PC-9 (cell line): ENCODE results near the gene MTMR3. TPM values are rescaled to one million over a fixed set of nuclear protein-coding genes. Genes with fewer than 3 reads are reported as not detected.

Source experiments
- BruUV-seq: library from RNA; stranded (reverse); fragments of 400-500 nt; replicated peaks from 2 replicates; lab custom pipeline; 2021; lab: Mats Ljungman, UMichigan
- CTCF ChIA-PET: fragments of 300-600 bp; sonication (Branson Sonifier 250); formaldehyde crosslinking; loops from one replicate; lab custom pipeline; 2022; ENCODE audit warnings: antibody characterized with exemption; lab: Charles Lee
- POLR2A ChIA-PET: fragments of 300-600 bp; sonication (Branson Sonifier 250); formaldehyde crosslinking; loops from one replicate; lab custom pipeline; 2022; ENCODE audit warnings: antibody characterized with exemption; ENCODE audit not compliant: unreplicated experiment; lab: Charles Lee
- DNase-seq, 2 experiments: peaks; one replicate each; pipeline versions ENCODE4 v3.0.0 to v3.0.0-alpha.2; 2015 to 2022; ENCODE audit warnings: mixed read lengths in 1 of 2
- H2AFZ ChIP-seq: fragments of 200-600 bp; sonication (generic); 2 replicates; pipeline ENCODE4 v1.8.1; 2017; ENCODE audit warnings: antibody characterized with exemption
- H3F3A ChIP-seq: fragments of 200-600 bp; sonication (generic); 2 replicates; pipeline ENCODE4 v1.8.1; 2017; ENCODE audit warnings: antibody characterized with exemption, mild to moderate bottlenecking, low read depth; ENCODE audit not compliant: insufficient read depth
- H3K27ac ChIP-seq: fragments of 200-600 bp; sonication (generic); 2 replicates; pipeline ENCODE4 v1.6.1; 2016; ENCODE audit warnings: mixed run types
- H3K27me3 ChIP-seq: fragments of 200-600 bp; sonication (generic); 2 replicates; pipeline ENCODE4 v1.6.1; 2016; ENCODE audit warnings: low read depth, mixed run types; ENCODE audit not compliant: insufficient read depth
- H3K36me3 ChIP-seq: fragments of 200-600 bp; sonication (generic); 2 replicates; pipeline ENCODE4 v1.6.1; 2016; ENCODE audit warnings: low read depth, mixed run types
- H3K4me1 ChIP-seq: fragments of 200-600 bp; sonication (generic); replicated peaks from 2 replicates; pipeline ENCODE4 v1.6.1; 2016; ENCODE audit warnings: mixed run types; ENCODE audit not compliant: insufficient read depth
- H3K4me2 ChIP-seq: fragments of 200-600 bp; sonication (generic); 2 replicates; pipeline ENCODE4 v1.6.1; 2017; ENCODE audit warnings: mixed run types
- H3K4me3 ChIP-seq: fragments of 200-600 bp; sonication (generic); 2 replicates; pipeline ENCODE4 v1.6.1; 2016; ENCODE audit warnings: mixed run types
- H3K79me2 ChIP-seq: fragments of 200-600 bp; sonication (generic); 2 replicates; pipeline ENCODE4 v1.6.1; 2017; ENCODE audit warnings: low read depth, mixed run types
- H3K9me2 ChIP-seq: fragments of 200-600 bp; sonication (generic); 2 replicates; pipeline ENCODE4 v1.8.1; 2017; ENCODE audit warnings: mild to moderate bottlenecking; ENCODE audit not compliant: insufficient read depth
- H3K9me3 ChIP-seq: fragments of 200-600 bp; sonication (generic); 2 replicates; pipeline ENCODE4 v1.8.1; 2016; ENCODE audit warnings: low read depth; ENCODE audit not compliant: insufficient read depth
- H4K20me1 ChIP-seq: fragments of 200-600 bp; sonication (generic); 2 replicates; pipeline ENCODE4 v1.8.1; 2017; ENCODE audit not compliant: insufficient read depth
- CTCF ChIP-seq: fragments of 200-600 bp; sonication (generic); conservative IDR thresholded peaks from 2 replicates; pipeline ENCODE4 v1.6.1; 2017; ENCODE audit warnings: mixed run types, antibody characterized with exemption, mild to moderate bottlenecking, moderate library complexity
- EZH2 ChIP-seq: fragments of 200-600 bp; sonication (generic); IDR thresholded peaks from 2 replicates; pipeline ENCODE4 v1.8.0; 2017; ENCODE audit warnings: antibody characterized with exemption, low read depth
- intact Hi-C: fragments of 100-400 bp; cut with micrococcal nuclease; formaldehyde crosslinking; loops from one replicate; pipeline ENCODE4 v1.10.0; 2022; ENCODE audit not compliant: unreplicated experiment
- total RNA-seq: library from RNA; stranded (reverse); gene quantifications from 2 replicates; pipeline ENCODE4 v1.2.3, GENCODE V29; 2021

MTMR3 gene
- total RNA-seq, 1 experiment from 2014 or later: 28.1 TPM

DNA sequence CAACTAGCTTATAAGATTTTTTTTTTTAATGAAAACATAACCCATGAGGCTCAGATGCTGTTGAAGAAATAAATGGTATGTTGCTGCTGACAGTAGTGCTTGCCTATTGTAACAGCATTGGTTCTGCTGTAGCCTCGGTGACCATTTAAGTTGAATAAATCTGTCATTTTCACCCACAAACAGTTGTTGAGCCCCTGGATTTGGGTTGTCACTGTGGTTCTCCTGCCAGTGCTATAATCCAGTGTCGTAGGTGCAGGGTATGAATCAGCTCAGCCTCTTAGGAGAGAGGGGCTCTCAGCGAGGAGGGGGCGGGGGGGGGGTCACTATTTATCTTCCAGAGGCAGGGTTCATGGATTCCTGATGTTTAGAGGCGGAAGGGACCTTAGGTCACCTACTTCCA is 147.4 kb downstream of the MTMR3 start:
- intact Hi-C loops: no loop called here
- CTCF ChIA-PET: no interaction called here

DNA sequence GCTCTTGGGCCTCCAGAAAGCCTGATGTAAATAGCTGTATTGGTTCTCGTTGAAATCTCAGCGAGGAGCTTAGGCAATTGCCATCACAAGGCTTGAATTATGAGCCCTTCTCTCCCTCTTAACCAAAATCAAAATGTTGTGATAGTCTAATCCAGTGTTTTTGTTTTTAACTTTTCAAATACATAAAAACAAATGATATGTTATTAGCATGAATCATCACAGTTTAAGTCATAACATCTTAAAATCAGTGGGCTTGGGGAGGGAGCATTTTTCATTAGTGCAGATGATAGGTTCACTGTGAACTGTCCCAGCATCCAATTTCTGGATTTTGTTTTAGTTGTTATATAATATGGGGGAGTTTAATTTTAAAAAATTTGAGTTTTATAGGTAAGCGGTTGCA is 148.4 kb downstream of the MTMR3 start:
- Histone ChIP-seq H4K20me1 (no peaks in the 10 kb centered on the region), H3K36me3 (no peaks in the 10 kb centered on the region), H2AFZ (no peak overlapping the region), H3K4me1 (peaks cover 11% of the 10 kb centered on the region), H3F3A (no peaks in the 10 kb centered on the region), H3K4me2 (no peak overlapping the region), H3K27me3 (no peaks in the 10 kb centered on the region), H3K9me2 (no peaks in the 10 kb centered on the region), H3K9me3 (no peaks in the 10 kb centered on the region), H3K79me2 (no peaks in the 10 kb centered on the region), H3K27ac (no peak overlapping the region), H3K4me3 (no peak overlapping the region)
- CTCF ChIA-PET: no interaction called here
- no TSS peak for BruUV-seq
- TF ChIP-seq EZH2 (no peak), CTCF (no peak)
- intact Hi-C loops: no loop called here
- POLR2A ChIA-PET: no interaction called here
- no peak for DNase-seq

More for the DNA sequence above, 147.4 kb downstream of the MTMR3 start:
- H3K9me3 ChIP-seq: no peaks in the 10 kb centered on the region
- POLR2A ChIA-PET: no interaction called here
- no peak overlapping the region for H3K27ac ChIP-seq
- BruUV-seq: no TSS peak
- no peaks in the 10 kb centered on the region for H4K20me1 ChIP-seq
- no peak overlapping the region for H3K4me2 ChIP-seq
- H3K4me1 ChIP-seq: peaks cover 10% of the 10 kb centered on the region
- no peaks in the 10 kb centered on the region for H3K9me2 ChIP-seq
- DNase-seq: no peak
- no peak for TF ChIP-seq EZH2
- TF ChIP-seq CTCF: no peak
- H3K79me2 ChIP-seq: no peaks in the 10 kb centered on the region
- H3K27me3 ChIP-seq: no peaks in the 10 kb centered on the region
- H3F3A ChIP-seq: no peaks in the 10 kb centered on the region
- no peak overlapping the region for H2AFZ ChIP-seq
- no peaks in the 10 kb centered on the region for H3K36me3 ChIP-seq
- H3K4me3 ChIP-seq: no peak overlapping the region

DNA sequence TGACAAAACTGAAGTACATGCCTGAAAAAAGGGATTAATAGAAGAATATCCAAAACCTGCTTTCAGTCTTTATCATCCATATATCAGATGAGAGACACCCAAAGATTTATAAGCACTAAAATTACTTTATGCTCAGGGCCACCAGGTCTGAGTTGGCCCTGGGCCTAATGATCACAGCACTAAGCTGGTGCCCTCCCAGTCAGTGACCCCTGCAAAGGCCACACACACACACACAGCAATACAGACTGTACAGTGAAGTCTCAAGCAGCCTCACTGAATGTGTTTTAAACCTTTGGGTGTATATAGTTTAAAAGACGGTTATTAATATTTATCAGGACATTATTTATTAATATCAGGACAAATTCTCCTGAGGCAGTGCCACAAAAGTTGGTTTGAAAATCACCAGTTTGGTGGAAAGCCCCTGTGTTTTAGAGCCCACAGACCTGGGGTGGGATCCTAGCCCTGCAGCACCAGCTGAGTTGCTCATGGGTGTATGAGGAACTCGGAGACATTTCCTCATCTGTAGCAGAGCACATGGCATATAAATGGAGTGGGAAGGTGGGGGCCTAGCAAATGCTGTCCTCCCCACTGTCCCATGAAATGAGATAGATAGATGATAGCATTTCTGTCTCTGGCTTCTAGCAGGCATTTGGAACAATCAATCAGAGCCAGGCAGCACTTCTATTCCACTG is 148.9 kb downstream of the MTMR3 start:
- Histone ChIP-seq H3F3A (no peaks in the 10 kb centered on the region), H3K9me3 (no peaks in the 10 kb centered on the region), H3K36me3 (no peaks in the 10 kb centered on the region), H4K20me1 (no peaks in the 10 kb centered on the region), H2AFZ (no peak overlapping the region), H3K4me2 (no peak overlapping the region), H3K27me3 (no peaks in the 10 kb centered on the region), H3K4me1 (peaks cover 12% of the 10 kb centered on the region), H3K9me2 (no peaks in the 10 kb centered on the region), H3K27ac (no peak overlapping the region), H3K4me3 (no peak overlapping the region), H3K79me2 (no peaks in the 10 kb centered on the region)
- POLR2A ChIA-PET: no interaction called here
- CTCF ChIA-PET: no interaction called here
- no peak for TF ChIP-seq CTCF
- TF ChIP-seq EZH2: no peak
- no peak for DNase-seq
- no TSS peak for BruUV-seq
- intact Hi-C loops: no loop called here
